GM08714 (cell line): ENCODE data around the gene C21orf91.

ENCODE experiments used
- H3K4me3 ChIP-seq: fragments of 200-500 bp; sonication (Bioruptor generic); 2 replicates; pipeline ENCODE4 v1.5.1; 2014; ENCODE audit warnings: mild to moderate bottlenecking, low read length, inconsistent platforms
- ZNF274 ChIP-seq: IDR thresholded peaks from 2 replicates; pipeline ENCODE4 v1.6.1; 2012; ENCODE audit warnings: mild to moderate bottlenecking, low read depth, low read length

The C21orf91 gene

DNA sequence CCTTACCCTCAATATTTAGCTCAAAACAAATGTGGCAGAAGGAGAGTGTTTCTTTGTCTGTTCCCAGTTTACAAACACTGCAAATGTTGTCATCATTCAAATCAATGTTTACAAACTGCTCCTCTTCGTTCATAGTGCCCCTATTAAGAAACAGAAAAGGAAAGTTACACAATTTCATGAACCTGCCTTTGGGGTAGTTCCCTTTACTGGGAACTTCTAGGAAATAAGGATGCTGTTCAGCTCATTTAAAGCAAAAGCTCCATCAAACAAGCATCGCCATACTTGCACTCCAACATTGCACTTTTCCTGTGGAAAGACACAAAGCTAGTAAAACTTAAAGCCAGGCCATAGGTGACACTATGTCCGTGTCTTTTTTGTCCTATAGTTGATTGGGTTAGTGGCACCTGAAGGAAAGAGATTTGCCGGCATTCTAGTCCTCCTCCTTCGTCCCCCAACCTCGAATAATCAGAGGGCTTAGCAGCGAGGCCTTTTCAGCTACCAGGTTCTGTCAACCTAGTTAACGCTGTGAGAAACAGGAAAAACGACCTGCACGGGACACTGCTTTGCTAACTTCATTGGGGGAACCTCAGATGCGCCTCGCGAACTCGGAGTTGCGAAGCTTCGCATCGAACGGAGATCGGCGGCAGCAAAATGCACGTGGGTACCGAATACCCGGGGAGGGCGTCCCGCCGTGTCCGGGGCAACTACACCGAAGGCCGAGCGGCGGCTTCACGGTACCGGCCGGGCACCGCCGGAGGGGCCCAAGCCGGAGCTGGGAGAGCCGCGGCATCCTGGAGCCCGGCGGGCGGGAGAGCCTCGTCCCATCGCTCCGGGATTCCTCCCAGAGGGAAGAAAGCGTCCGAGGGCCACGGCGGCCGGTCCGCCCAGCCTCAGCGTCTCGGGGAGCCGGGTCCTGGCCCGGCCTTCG, 706 bp downstream of the C21orf91 start:
- peak overlapping the region; percentile 89 for H3K4me3 ChIP-seq
- TF ChIP-seq ZNF274: no peak

GRCh38 chr21:17813353-17813752, 5.8 kb downstream of the C21orf91 start:
- no peak overlapping the region for H3K4me3 ChIP-seq
- no peak for TF ChIP-seq ZNF274

DNA sequence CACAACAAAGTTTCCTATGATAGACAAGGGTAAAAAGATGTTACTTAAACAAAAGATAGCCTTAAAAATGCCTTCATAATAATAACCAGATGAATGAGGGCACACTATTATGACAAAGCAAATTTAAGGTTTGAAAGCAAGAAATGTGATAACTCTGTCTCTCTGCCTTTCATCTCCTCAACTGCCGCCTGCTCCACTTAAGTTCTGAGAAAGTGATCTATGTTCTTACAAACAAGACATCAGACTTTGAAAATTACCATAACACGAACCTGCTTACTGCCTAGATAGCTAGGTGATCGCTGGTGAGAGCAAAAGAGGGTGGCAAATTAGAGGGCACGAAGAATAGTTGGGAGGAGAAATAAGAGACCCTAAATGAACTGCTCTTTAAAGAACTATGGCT, 13.2 kb downstream of the C21orf91 start:
- no peak for TF ChIP-seq ZNF274
- H3K4me3 ChIP-seq: no peak overlapping the region

- no peak overlapping the region for H3K4me3 ChIP-seq
- TF ChIP-seq ZNF274: no peak
Observed at GRCh38 chr21:17803536-17803935, 15.6 kb downstream of the C21orf91 start.

- no peak for TF ChIP-seq ZNF274
- no peak overlapping the region for H3K4me3 ChIP-seq
Observed at GRCh38 chr21:17802572-17802971, 16.6 kb downstream of the C21orf91 start.

GRCh38 chr21:17799414-17800164, 19.6 kb downstream of the C21orf91 start:
- H3K4me3 ChIP-seq: no peak overlapping the region
- no peak for TF ChIP-seq ZNF274

- no peak overlapping the region for H3K4me3 ChIP-seq
- TF ChIP-seq ZNF274: no peak
Observed at GRCh38 chr21:17798796-17799195, 20.4 kb downstream of the C21orf91 start.

DNA sequence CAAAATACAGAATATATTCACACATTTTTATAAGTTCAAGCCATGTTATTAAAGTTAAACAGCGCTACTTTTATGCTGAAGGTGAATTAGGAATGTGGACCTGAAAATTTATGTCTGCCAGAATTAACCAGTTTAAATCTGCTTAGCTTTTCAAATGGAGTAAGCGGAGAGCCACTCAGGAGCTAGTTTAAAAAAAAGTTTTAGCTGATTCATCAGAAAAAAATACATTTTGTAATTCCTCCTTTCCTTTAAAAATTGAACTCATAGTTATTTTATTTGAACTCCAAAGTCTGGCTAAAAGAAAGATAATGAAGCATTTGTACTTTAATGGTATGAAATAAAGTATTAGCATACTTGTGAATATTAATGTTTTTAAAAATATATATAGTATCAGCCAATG, 21.2 kb downstream of the C21orf91 start:
- no peak for TF ChIP-seq ZNF274
- no peak overlapping the region for H3K4me3 ChIP-seq

DNA sequence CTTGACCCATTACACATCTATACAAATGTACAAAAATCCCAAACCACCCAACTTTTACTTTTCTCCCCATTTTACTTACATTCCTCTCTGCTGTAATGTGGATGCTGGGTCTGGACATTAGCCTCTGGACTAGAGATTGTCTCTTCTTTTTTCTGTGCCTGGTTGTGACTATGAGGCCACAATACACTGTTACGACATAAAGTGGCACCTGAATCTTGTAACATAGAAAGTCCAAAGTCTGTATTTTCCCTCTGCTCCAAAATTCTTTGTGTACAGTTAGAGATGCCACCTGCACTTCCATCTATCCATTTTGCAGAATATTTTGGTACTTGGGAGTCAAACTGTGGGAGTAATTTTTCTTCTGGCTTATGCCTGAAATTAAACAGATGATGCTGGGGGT, 22.7 kb downstream of the C21orf91 start:
- no peak for TF ChIP-seq ZNF274
- H3K4me3 ChIP-seq: no peak overlapping the region

GRCh38 chr21:17796037-17796403, 23.1 kb downstream of the C21orf91 start:
- H3K4me3 ChIP-seq: no peak overlapping the region
- no peak for TF ChIP-seq ZNF274

GRCh38 chr21:17795146-17796036, 23.8 kb downstream of the C21orf91 start:
- no peak overlapping the region for H3K4me3 ChIP-seq
- TF ChIP-seq ZNF274: no peak

GRCh38 chr21:17794518-17795145, 24.5 kb downstream of the C21orf91 start:
- no peak for TF ChIP-seq ZNF274
- peak overlapping the region; percentile 19 for H3K4me3 ChIP-seq

DNA sequence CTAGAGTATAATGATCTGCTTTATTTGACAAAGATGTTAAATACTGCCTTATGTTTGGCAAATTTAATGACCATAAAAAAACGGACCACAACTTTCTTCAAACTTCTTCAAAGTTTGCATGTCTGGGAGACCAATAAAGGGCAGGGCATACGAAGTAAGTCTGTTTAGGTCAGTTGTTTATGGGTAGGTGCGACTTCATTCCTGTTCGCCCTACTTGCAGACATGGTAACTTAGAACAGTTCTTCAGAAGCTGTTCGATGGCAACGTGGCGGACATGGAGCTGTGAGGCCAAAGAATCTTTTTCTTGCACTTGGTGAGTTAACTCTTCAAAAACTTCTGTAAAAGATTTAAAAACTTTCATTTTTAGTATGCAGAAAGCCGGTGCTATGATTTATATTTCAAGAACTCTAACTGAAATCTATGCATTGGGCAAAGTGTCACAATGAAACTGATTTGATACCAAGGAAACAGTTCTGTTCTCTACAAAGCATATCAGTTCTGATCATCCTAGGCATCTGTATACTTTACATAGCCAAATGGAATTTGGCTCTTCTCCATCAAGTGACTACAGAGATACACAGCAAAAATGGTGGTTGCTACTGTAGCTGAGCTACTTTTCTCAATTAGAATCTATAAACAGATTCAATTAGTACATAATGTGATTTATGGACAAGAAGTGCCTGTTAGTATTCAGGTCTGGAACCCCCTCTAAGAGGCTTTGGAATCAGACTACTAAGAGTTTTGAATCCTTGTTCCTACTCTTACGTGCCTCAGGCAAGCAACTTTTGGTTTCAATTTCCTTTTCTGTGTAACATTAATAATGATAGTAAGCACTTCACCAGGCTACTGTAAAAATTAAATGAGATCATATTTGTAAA, 25.7 kb downstream of the C21orf91 start:
- H3K4me3 ChIP-seq: no peak overlapping the region; the same call in 1 of the 2 replicates
- TF ChIP-seq ZNF274: no peak
